Hepatic stellate cell (primary cell): ENCODE data around the gene POMZP3.
"Not testable (repeated sequence)": the region's sequence is repeated elsewhere in the genome, so short reads cannot be mapped to it uniquely, and the experiment has no call there.

Experiments
- DNase-seq: peaks from one replicate; pipeline ENCODE4 v3.0.0; 2011; ENCODE audit warnings: low spot score

Gene POMZP3

GRCh38 chr7:76586585-76587315, 40.3 kb downstream of the POMZP3 start:
- DNase-seq = not testable (repeated sequence)

DNA sequence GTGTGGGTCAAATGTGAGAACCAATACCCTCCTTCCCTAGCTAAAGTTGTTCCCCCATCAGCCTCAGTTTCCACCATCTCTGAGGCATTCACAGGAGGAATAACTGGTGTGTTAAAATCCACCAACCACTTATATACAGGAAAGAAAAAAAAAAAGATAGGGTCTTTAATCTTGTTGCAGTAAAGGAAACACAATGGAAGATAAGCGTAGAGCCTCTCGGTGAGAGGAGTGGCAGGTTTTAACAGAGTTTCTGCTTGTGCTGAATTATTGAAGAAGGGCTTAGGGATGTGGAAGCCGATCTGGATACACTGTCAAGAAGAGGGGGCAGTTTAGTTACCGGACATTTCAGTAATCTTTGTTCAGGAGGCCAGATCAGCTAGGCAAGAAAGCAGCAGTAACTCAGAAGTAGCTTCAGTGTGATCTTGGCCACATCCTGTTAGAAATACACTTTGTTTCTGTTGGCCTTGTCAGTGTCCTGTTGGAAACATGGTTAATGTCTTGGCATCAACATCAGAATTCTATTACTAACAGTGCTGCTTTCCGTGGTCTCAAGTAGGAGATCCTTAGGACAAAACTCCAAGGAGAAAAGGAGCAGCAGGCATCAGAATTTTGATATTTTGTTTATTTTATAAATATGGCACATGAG, 43.3 kb downstream of the POMZP3 start:
- peak; percentile 2 for DNase-seq

- not testable (repeated sequence) for DNase-seq
Measured at GRCh38 chr7:76582848-76583631, 44.0 kb downstream of the POMZP3 start.

DNA sequence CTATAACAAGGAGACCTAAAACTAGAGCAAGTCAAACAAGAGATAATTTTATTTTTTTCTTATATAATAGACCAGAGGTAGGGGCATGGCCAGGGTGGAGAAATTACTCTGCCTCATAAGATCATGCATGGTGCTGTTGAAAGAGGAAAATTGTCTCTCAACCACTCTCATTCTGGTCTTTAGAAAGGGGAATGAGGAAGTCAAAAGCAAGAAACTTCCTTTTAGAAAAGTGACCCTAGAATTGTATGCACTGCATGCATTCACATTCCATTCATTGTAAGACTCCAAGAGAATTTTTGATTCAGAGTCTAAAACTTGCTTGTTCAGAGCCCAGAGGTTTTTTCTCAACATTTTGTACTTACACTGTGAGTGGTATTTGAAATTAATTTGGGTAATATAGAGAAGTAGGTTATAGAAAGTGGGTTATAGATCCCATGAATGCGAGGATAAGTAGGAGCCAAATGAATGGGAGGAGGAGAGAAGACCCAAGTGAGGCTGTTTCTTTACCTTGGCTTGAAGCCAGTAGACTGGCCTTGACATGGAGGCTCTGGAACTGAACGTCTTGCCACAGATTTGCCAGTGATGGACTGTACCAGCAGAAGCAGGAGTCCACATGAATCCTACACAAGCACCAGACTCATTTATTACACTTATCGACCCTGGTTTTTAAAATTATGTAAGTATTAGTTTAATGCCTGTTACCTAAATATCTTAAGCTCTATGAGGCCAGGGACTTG, 51.0 kb downstream of the POMZP3 start:
- DNase-seq = not testable (repeated sequence)

GRCh38 chr7:76575431-76575830, 51.6 kb downstream of the POMZP3 start:
- DNase-seq = not testable (repeated sequence)

GRCh38 chr7:76572296-76572695, 54.8 kb downstream of the POMZP3 start:
- DNase-seq = not testable (repeated sequence)

- DNase-seq = not testable (repeated sequence)
Measured at GRCh38 chr7:76570324-76570775, 56.7 kb downstream of the POMZP3 start.

DNA sequence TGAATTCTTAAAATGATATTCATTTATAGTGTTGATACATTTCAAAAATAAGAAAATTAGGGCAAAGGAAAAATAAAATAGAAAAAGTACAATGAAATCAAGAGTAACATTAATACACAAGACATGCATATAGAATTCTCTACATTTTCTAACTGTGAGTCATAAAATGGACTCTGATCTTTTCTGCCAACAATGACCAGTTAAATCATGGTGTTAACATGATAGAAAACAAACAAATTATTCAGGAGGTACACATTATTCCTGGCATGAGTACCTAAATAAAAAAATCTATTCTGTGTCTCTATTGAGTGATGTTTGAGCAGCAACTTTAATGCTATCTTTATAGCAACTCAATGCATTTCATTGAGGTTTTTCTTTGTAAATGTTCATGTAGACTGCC, 58.3 kb downstream of the POMZP3 start:
- DNase-seq = not testable (repeated sequence)

- not testable (repeated sequence) for DNase-seq
Measured at GRCh38 chr7:76567753-76568152, 59.3 kb downstream of the POMZP3 start.

DNA sequence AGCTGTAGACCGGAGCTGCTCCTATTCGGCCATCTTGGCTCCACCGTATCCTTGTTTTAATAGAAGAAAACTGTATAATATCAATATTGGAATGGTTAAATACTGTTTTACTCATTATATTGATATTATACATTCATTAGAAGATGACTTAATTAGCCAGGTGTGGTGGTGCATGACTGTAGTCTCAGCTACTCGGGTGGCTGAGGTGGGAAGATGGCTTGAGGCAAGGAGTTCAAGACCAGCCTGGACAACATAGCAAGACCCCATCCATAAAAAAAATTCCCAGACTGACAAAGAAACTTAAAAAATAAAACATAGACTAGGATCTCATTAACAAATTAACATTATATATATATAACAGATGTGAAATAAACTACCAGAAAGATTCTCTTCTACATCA, 59.8 kb downstream of the POMZP3 start:
- not testable (repeated sequence) for DNase-seq

DNA sequence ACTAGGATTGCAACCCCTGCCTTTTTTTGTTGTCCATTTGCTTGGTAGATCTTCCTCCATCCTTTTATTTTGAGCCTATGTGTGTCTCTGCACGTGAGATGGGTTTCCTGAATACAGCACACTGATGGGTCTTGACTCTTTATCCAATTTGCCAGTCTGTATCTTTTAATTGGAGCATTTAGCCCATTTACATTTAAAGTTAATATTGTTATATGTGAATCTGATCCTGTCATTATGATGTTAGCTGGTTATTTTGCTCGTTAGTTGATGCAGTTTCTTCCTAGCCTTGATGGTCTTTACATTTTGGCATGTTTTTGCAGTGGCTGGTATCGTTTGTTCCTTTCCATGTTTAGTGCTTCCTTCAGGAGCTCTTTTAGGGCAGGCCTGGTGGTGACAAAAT, 62.1 kb downstream of the POMZP3 start:
- not testable (repeated sequence) for DNase-seq

DNA sequence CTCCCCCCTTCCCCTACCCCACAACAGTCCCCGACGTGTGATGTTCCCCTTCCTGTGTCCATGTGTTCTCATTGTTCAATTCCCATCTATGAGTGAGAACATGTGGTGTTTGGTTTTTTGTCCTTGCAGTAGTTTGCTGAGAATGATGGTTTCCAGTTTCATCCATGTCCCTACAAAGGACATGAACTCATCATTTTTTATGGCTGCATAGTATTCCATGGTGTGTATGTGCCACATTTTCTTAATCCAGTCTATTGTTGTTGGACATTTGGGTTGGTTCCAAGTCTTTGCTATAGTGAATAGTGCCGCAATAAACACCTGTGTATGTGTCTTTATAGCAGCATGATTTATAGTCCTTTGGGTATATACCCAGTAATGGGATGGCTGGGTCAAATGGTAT, 65.7 kb downstream of the POMZP3 start:
- DNase-seq = not testable (repeated sequence)

DNA sequence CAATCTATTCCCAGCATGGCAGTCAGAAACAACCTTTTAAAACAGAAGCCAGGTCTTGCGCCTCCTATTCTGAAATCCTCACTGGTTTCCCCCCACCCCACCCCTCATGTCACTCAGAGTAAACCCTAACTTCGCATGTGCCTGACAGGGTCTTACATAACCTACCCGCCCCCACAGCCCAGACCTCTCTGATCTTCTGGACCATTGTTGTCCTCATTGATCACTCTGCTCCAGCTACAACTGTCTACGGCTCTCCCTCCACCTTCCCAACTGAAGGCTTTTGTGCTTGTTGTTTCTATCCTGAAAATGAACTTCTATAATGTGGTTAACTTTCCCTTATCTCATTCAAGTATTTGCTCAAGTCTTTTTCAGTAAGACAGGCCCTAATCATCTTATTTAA, 66.9 kb downstream of the POMZP3 start:
- DNase-seq = not testable (repeated sequence)
